Caco-2 (cell line): ENCODE data around the gene SLC13A5. TPM values are rescaled to one million over a fixed set of nuclear protein-coding genes. Genes with fewer than 3 reads are reported as not detected.

ENCODE experiments used
- BruUV-seq: library from RNA; stranded (reverse); fragments of 400-500 nt; replicated peaks from 2 replicates; lab custom pipeline; 2021; lab: Mats Ljungman, UMichigan
- CTCF ChIA-PET: fragments of 300-600 bp; sonication (Branson Sonifier 250); formaldehyde crosslinking; loops from one replicate; lab custom pipeline; 2022; ENCODE audit warnings: antibody characterized with exemption; lab: Charles Lee
- POLR2A ChIA-PET: fragments of 300-600 bp; sonication (Branson Sonifier 250); formaldehyde crosslinking; loops from one replicate; lab custom pipeline; 2022; ENCODE audit warnings: antibody characterized with exemption; lab: Charles Lee
- DNase-seq, 2 experiments: peaks; one replicate each; pipeline versions ENCODE4 v3.0.0 to v3.0.0-alpha.2; 2020 to 2022
- H3K27me3 ChIP-seq: replicated peaks from 2 replicates; pipeline ENCODE4 v1.6.0; 2011; ENCODE audit warnings: low read length; ENCODE audit not compliant: control insufficient read depth, insufficient read depth
- H3K36me3 ChIP-seq: 2 replicates; pipeline ENCODE4 v1.5.1; 2011; ENCODE audit warnings: low read length; ENCODE audit not compliant: control insufficient read depth, insufficient read depth
- H3K4me1 ChIP-seq: fragments of 250-450 bp; sonication (Bioruptor Pico); 2 replicates; pipeline ENCODE4 v1.5.1; 2020; ENCODE audit warnings: mild to moderate bottlenecking
- H3K4me3 ChIP-seq: 2 replicates; pipeline ENCODE4 v1.5.1; 2011; ENCODE audit warnings: low read depth, mild to moderate bottlenecking, control low read depth, low read length
- H3K9me3 ChIP-seq: fragments of 250-450 bp; sonication (Bioruptor Pico); 2 replicates; pipeline ENCODE4 v1.5.1; 2020; ENCODE audit warnings: mild to moderate bottlenecking, moderate library complexity
- H3K27ac Mint-ChIP-seq: one replicate; pipeline ENCODE4 v1.8.0; 2022; ENCODE audit warnings: mixed read lengths; ENCODE audit not compliant: unreplicated experiment
- H3K27me3 Mint-ChIP-seq: one replicate; pipeline ENCODE4 v1.8.0; 2022; ENCODE audit warnings: mixed read lengths; ENCODE audit not compliant: insufficient read depth, unreplicated experiment
- H3K36me3 Mint-ChIP-seq: one replicate; pipeline ENCODE4 v1.8.0; 2022; ENCODE audit warnings: mild to moderate bottlenecking, mixed read lengths; ENCODE audit not compliant: insufficient read depth, unreplicated experiment
- H3K4me1 Mint-ChIP-seq: one replicate; pipeline ENCODE4 v1.8.0; 2022; ENCODE audit warnings: low read depth, mixed read lengths; ENCODE audit not compliant: unreplicated experiment
- H3K4me3 Mint-ChIP-seq: one replicate; pipeline ENCODE4 v1.8.0; 2022; ENCODE audit warnings: mild to moderate bottlenecking, moderate library complexity, mixed read lengths; ENCODE audit not compliant: unreplicated experiment
- H3K9me3 Mint-ChIP-seq: one replicate; pipeline ENCODE4 v1.8.0; 2022; ENCODE audit warnings: mixed read lengths; ENCODE audit not compliant: unreplicated experiment
- CTCF ChIP-seq, 2 experiments: fragments of 200-600 bp in 1 of 2; IDR thresholded peaks; 1 replicate in 1 of 2; 2 replicates in 1 of 2; pipeline versions ENCODE4 v1.5.1 to v1.8.0; 2011 to 2022; ENCODE audit warnings: antibody characterized with exemption in 1 of 2, control low read depth in 1 of 2, inconsistent platforms in 1 of 2, low read depth in 1 of 2, low read length in 1 of 2, mild to moderate bottlenecking in 1 of 2, moderate library complexity in 1 of 2; ENCODE audit not compliant: insufficient read depth in 1 of 2, severe bottlenecking in 1 of 2, unreplicated experiment in 1 of 2
- intact Hi-C: fragments of 100-400 bp; cut with micrococcal nuclease; formaldehyde crosslinking; loops from one replicate; pipeline ENCODE4 v1.10.0; 2022; ENCODE audit not compliant: unreplicated experiment
- total RNA-seq: library from RNA; stranded (reverse); gene quantifications from 2 replicates; pipeline ENCODE4 v1.2.3, GENCODE V29; 2022

The SLC13A5 gene
- total RNA-seq, 1 experiment from 2014 or later, result 0.11 TPM

- no peaks in the 10 kb centered on the region for H3K27me3 ChIP-seq
- ChIA-PET CTCF (no interaction called here), POLR2A (no interaction called here)
- H3K4me1 Mint-ChIP-seq, result peaks cover 5% of the 10 kb centered on the region
- no peaks in the 10 kb centered on the region for H3K36me3 Mint-ChIP-seq
- no peaks in the 10 kb centered on the region for H3K9me3 ChIP-seq
- no peak overlapping the region for H3K27ac Mint-ChIP-seq
- no peak for DNase-seq
- no peaks in the 10 kb centered on the region; the same call in 1 of the 2 replicates for H3K4me1 ChIP-seq
- no peaks in the 10 kb centered on the region for H3K36me3 ChIP-seq
- H3K4me3 Mint-ChIP-seq, result no peak overlapping the region
- H3K27me3 Mint-ChIP-seq, result no peaks in the 10 kb centered on the region
- BruUV-seq, result no TSS peak
- TF ChIP-seq CTCF (IDR thresholded peaks at IDR 0.05; ENCODE audit: insufficient read depth in 1 of 2, low read depth in 1 of 2, low read length in 1 of 2, severe bottlenecking in 1 of 2, unreplicated experiment in 1 of 2), result no peak
- H3K9me3 Mint-ChIP-seq, result no peaks in the 10 kb centered on the region
- intact Hi-C loops, result no loop called here
- no peak overlapping the region for H3K4me3 ChIP-seq
Observed at GRCh38 chr17:6706499-6706898, 6.7 kb downstream of the SLC13A5 start.

- Histone ChIP-seq H3K36me3 (no peaks in the 10 kb centered on the region), H3K9me3 (no peaks in the 10 kb centered on the region), H3K27me3 (no peaks in the 10 kb centered on the region), H3K4me3 (no peak overlapping the region), H3K4me1 (peaks cover 19% of the 10 kb centered on the region)
- Mint-ChIP-seq H3K27ac (peak overlapping the region; percentile 26), H3K4me3 (no peak overlapping the region), H3K27me3 (no peaks in the 10 kb centered on the region), H3K4me1 (peaks cover 11% of the 10 kb centered on the region), H3K9me3 (no peaks in the 10 kb centered on the region), H3K36me3 (no peaks in the 10 kb centered on the region)
- POLR2A ChIA-PET, result no interaction called here
- CTCF ChIA-PET, result no interaction called here
- no TSS peak for BruUV-seq
- intact Hi-C loops, result no loop called here
- TF ChIP-seq CTCF (IDR thresholded peaks at IDR 0.05; ENCODE audit: insufficient read depth in 1 of 2, low read depth in 1 of 2, low read length in 1 of 2, severe bottlenecking in 1 of 2, unreplicated experiment in 1 of 2), result no peak
- DNase-seq, result no peak
Observed at GRCh38 chr17:6704470-6705052, 8.6 kb downstream of the SLC13A5 start.

- H3K4me1 ChIP-seq, result peaks cover 20% of the 10 kb centered on the region
- no TSS peak for BruUV-seq
- TF ChIP-seq CTCF (IDR thresholded peaks at IDR 0.05; ENCODE audit: insufficient read depth in 1 of 2, low read depth in 1 of 2, low read length in 1 of 2, severe bottlenecking in 1 of 2, unreplicated experiment in 1 of 2), result no peak
- POLR2A ChIA-PET, result no interaction called here
- no peaks in the 10 kb centered on the region for H3K36me3 Mint-ChIP-seq
- H3K27me3 Mint-ChIP-seq, result no peaks in the 10 kb centered on the region
- no peak overlapping the region for H3K4me3 ChIP-seq
- H3K4me3 Mint-ChIP-seq, result no peak overlapping the region
- peaks cover 11% of the 10 kb centered on the region for H3K4me1 Mint-ChIP-seq
- DNase-seq, result no peak
- H3K27me3 ChIP-seq, result no peaks in the 10 kb centered on the region
- CTCF ChIA-PET, result no interaction called here
- no peaks in the 10 kb centered on the region for H3K9me3 ChIP-seq
- no peaks in the 10 kb centered on the region for H3K9me3 Mint-ChIP-seq
- no peak overlapping the region for H3K27ac Mint-ChIP-seq
- no peaks in the 10 kb centered on the region for H3K36me3 ChIP-seq
- intact Hi-C loops, result no loop called here
Observed at GRCh38 chr17:6703751-6704150, 9.4 kb downstream of the SLC13A5 start.
